PFSK-1 (cell line): ENCODE results near the gene COX8A.

Experiments used
- FOXP2 ChIP-seq: optimal IDR thresholded peaks from 2 replicates; pipeline ENCODE3; 2011; ENCODE audit warnings: borderline replicate concordance, control low read depth, inconsistent platforms; ENCODE audit not compliant: insufficient read depth; ENCODE audit errors: extremely low read length, extremely low read depth
- POLR2AphosphoS5 ChIP-seq: IDR thresholded peaks from 2 replicates; pipeline ENCODE4 v1.6.1; 2012; ENCODE audit warnings: low read depth, mild to moderate bottlenecking, control low read depth, low read length, moderate library complexity
- SIN3A ChIP-seq: IDR thresholded peaks from 2 replicates; pipeline ENCODE4 v1.6.1; 2012; ENCODE audit warnings: mild to moderate bottlenecking, low read length, moderate library complexity, borderline replicate concordance; ENCODE audit not compliant: insufficient read depth
- TAF1 ChIP-seq: IDR thresholded peaks from 2 replicates; pipeline ENCODE4 v1.6.1; 2012; ENCODE audit warnings: low read length, control low read depth, borderline replicate concordance; ENCODE audit not compliant: insufficient read depth
- TF ChIP-seq, protein P1 (sequence below), 2 experiments: IDR thresholded peaks; 2 replicates each; pipeline versions ENCODE4 v1.6.1 to v1.8.0; 2011 to 2012; ENCODE audit warnings: low read depth in 2 of 2, low read length in 2 of 2, control low read depth in 1 of 2, inconsistent platforms in 1 of 2, mild to moderate bottlenecking in 1 of 2, moderate library complexity in 1 of 2; ENCODE audit not compliant: insufficient read depth in 1 of 2

The COX8A gene

GRCh38 chr11:64020976-64021756 is 46.7 kb downstream of the COX8A start:
- TF ChIP-seq SIN3A: no peak
- TF ChIP-seq TAF1: no peak
- no peak for TF ChIP-seq FOXP2
- TF ChIP-seq, protein P1, sequence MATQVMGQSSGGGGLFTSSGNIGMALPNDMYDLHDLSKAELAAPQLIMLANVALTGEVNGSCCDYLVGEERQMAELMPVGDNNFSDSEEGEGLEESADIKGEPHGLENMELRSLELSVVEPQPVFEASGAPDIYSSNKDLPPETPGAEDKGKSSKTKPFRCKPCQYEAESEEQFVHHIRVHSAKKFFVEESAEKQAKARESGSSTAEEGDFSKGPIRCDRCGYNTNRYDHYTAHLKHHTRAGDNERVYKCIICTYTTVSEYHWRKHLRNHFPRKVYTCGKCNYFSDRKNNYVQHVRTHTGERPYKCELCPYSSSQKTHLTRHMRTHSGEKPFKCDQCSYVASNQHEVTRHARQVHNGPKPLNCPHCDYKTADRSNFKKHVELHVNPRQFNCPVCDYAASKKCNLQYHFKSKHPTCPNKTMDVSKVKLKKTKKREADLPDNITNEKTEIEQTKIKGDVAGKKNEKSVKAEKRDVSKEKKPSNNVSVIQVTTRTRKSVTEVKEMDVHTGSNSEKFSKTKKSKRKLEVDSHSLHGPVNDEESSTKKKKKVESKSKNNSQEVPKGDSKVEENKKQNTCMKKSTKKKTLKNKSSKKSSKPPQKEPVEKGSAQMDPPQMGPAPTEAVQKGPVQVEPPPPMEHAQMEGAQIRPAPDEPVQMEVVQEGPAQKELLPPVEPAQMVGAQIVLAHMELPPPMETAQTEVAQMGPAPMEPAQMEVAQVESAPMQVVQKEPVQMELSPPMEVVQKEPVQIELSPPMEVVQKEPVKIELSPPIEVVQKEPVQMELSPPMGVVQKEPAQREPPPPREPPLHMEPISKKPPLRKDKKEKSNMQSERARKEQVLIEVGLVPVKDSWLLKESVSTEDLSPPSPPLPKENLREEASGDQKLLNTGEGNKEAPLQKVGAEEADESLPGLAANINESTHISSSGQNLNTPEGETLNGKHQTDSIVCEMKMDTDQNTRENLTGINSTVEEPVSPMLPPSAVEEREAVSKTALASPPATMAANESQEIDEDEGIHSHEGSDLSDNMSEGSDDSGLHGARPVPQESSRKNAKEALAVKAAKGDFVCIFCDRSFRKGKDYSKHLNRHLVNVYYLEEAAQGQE (IDR thresholded peaks at IDR 0.05; ENCODE audit: insufficient read depth in 1 of 2, low read depth in 2 of 2, low read length in 2 of 2): no peak
- no peak for TF ChIP-seq POLR2AphosphoS5

- no peak for TF ChIP-seq SIN3A
- TF ChIP-seq, protein P1 (IDR thresholded peaks at IDR 0.05; ENCODE audit: insufficient read depth in 1 of 2, low read depth in 2 of 2, low read length in 2 of 2): no peak
- no peak for TF ChIP-seq FOXP2
- TF ChIP-seq TAF1: no peak
- TF ChIP-seq POLR2AphosphoS5: no peak
Observed at GRCh38 chr11:64021757-64022093, 47.3 kb downstream of the COX8A start.

GRCh38 chr11:64022125-64022784 is 47.8 kb downstream of the COX8A start:
- TF ChIP-seq POLR2AphosphoS5 (no peak), SIN3A (no peak)
- TF ChIP-seq, protein P1 (IDR thresholded peaks at IDR 0.05; ENCODE audit: insufficient read depth in 1 of 2, low read depth in 2 of 2, low read length in 2 of 2): no peak

DNA sequence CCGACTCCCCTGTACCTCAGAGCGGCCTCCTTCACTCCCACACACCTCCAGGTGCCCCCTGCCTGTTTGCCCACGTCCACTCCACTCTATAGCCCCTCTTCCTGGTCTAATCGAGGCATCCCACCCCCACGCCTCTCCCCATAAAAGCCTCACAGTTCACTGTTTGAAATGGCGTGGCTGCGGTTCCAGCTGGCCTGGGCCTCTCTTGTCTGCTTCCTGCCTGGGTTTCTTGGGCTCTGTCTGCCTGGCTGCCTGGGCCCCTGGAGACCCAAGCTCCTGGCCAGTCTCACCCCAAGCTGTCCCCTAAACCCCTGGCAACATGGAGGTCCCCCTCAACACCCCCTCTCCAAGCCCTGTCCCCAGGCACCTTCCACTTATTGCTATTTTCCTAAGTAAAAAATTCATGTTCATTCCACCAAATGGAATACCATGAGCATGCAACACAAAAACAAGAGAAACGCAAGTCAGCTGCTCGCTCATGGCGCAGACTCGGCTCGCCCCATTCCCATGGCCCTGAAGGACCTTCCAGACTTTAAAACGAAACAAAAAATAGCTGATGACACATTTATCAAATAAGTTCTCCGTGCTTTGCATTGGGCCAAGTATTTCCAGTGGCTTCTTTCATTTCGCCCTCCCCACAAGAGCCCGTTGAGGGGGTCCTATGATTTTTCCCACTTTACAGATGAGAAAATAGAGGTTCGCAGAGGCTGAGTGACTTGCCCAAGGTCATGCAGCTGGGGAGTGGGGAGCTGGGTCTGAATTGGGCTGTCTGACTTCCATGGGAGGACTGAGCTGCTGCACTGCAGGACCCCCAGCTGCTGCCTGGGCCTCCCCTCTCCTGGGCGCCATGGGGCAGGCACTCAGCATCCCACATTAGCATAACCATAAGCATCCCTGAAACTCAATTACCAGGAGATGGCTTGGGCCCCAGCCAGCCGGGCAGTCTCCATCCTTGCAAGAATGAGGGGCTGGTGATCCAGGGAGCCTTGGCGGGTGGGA is 49.6 kb downstream of the COX8A start:
- no peak for TF ChIP-seq TAF1
- no peak for TF ChIP-seq SIN3A
- no peak for TF ChIP-seq POLR2AphosphoS5
- TF ChIP-seq FOXP2: no peak
- TF ChIP-seq, protein P1 (IDR thresholded peaks at IDR 0.05; ENCODE audit: insufficient read depth in 1 of 2, low read depth in 2 of 2, low read length in 2 of 2): no peak
